ENCODE measurements around the gene GRIK2.

Gene GRIK2

DNA sequence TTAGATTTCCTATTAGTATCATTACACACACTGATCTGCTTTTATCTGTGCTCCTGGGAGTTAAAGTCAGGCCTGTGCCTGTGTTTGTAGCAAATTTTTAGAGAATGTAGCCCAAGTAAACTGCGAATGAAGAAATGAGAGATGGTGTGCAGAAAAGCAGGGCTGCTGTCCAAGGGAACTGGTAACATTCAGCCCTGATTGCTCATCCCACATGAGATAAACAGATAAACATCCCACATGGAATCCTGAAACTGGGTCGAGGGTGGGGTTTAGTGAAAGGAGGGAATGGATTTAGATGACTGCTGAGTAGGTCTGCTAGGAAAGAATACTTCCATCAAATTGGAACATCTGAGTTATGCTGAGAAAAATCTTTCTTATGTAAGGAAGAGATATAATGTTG is 69.1 kb downstream of the GRIK2 start:
- no peak for DNase-seq

DNA sequence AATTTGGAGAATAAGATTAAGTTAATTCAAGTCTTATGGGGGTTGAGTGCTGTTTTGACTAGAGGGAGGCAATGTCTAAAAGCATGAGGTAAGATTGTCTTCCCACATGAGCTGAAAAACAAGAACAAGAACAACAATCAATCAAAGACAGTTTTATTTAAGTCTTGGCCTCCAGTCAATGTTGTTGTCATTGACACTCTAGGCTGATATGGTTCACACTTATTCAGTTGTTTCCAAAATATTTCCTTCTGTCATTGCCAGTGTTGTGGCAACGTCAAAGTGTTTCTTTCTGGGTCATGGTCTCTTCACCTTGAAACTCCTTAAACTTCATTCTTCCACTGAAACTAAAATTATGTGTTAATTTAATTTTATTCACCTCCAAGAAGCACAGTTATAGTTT is 72.4 kb downstream of the GRIK2 start:
- DNase-seq: no peak

DNA sequence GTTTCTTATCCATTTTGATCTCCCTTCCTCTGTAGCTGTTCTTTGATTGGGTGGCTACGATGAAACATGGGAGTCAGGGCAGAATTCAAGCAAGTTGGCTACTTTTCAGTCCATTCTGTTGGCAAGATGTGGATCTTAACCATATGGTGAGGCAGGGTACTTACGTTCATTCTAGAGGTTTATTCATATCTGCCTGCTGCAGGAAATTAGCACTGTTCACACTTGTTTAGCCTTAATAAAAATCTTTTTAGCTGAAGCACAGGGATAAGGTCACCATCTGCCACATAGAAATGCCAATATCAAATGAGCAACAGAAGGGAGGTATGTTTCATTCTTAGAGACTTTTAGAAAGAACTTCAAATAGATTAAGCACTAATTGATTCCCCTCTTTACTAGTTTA is 83.9 kb downstream of the GRIK2 start:
- DNase-seq: no peak

DNA sequence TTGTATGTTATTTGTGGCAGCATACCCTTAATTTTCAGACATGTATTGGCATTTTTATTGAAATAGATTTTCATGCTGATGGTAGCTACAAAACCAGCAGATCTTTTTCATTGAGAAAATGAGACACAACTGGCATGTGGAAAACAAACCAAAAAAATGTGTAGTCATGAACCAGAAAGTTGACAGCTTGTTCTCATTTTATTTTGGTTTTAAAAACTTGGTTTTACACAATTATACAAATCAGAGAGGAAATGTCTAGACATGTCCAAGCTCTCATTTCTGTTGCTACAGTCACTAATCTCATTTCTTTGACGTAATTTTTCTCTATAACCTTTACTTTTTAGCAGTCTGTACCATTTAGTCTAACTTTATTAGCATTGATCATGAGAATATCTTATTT is 85.4 kb downstream of the GRIK2 start:
- DNase-seq: no peak

DNA sequence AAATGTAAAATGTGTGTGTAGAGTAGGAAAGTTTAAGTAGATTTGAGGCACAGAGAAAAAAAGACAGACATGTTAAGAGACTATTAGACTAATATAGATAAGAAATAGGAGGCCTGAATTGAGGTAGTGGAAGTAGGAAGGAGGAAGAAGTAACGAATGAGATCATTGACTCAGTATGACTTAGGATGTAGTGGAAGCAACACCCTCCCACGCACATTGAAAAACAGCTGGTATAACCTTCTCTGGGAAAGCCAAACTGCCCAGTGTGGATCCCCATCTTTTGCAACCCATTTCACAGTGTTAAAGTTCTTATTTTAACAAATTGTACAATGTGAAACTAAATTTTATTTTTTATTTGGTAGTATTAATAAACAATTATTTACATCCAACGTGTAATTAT is 89.1 kb downstream of the GRIK2 start:
- no peak for DNase-seq

DNA sequence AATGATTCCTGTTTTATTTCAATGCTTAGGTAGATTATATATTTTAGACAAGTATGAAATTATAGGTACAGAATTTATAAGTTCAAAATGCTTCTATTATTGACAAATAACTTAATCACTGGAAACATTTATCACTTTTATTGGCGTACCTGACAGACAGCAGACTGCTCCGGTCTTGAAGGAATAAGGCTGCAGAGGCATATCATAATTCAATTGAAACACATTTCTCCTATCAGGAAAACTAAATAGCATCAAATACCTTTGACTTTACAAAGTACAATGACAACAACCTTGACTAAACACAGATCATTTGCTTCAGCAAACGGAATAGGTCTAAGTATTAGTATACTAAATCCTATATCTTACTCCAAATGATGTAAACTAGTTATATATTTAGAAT is 91.3 kb downstream of the GRIK2 start:
- no peak for DNase-seq

DNA sequence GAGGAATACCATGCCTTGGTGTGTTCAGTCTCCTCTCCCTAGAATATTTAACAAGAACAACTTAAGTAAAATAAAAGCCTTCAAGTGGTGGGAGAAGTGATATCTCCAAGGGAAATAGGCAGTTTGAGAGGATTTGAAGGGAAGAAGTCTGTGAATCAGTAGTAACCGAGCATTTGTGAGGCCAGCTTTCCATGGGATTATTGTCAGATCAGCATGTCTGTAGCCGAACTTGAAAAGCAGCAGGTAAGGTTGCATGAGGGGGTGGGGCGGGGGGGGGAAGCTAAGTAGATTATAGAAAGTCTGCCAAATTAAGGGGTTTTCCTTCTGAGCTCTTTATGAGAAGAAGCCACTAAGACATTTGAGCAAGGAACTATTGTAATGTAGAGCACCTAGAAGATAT is 92.6 kb downstream of the GRIK2 start:
- DNase-seq: no peak

DNA sequence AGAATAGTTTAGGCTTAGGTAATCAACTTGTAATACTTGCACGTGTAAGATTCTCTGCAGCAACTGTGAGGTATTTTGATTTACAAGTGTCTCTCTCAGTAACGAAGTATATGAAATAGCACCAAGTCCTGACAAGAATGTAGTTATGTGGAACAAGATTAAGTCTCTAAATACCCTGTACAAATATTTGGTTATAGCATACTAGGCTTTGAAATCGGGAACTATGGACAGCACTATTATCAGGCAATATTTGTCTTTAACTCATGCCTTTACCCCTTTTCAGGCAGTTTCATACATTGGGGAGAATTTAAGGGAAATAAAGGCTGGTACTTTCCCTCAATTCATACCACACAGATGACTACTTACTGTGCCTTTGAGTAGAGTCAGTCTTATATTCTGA is 93.2 kb downstream of the GRIK2 start:
- DNase-seq: no peak

DNA sequence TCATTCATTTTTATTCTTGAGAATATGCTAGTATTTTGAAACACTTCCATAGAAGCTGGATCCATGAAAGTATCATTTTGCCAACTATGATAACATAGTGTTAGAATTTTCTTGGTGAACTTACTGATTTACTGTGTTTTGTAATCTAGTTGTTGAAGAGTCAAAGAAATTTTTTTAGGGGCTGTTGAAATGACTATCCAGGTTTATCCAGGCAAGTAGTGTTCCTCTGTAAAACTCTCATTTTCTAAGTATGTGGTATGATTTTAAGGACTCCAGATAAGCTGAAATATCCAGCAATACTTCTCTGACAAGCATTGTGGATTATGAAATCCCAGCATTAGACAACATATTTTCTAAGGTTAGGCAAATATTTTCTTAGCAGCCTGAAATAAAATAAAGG is 95.9 kb downstream of the GRIK2 start:
- DNase-seq: no peak

DNA sequence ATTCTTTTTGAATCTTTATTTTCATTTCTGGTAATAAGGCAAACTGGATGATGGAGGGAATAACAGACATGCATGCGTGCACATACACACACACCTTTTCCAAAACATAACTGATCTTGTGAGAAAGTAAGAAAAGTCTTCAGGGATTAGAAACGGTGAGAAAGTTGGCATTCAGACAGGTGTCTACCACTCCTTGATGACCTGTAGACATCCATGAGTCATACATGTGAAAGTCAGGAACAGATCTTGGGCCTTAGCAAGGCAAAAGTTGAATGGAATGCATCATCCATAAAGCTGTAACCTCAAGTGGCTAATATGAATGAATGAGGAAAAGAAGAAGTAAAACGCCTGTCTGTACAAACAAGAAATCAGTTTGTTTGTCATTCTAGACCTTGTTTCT is 97.3 kb downstream of the GRIK2 start:
- no peak for DNase-seq

DNA sequence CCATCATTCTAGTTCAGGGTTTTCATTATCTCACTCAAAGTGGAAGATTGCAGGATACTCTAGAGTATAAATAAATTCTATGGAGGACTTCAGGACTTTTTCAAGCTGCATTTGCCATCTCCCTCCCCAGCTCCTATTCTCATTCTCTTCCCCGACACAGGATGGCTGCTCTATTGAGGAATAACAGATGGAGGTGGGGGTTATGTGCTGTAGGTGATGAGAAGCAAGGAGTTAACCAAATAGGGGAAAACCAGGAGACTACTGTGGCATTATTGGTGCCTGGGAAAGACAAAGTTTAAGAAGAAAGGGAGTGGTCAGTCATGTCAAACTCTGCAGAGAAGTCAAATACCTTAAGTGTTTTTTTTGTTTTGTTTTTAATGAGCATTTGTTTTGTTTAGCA is 109.3 kb downstream of the GRIK2 start:
- no peak for DNase-seq

DNA sequence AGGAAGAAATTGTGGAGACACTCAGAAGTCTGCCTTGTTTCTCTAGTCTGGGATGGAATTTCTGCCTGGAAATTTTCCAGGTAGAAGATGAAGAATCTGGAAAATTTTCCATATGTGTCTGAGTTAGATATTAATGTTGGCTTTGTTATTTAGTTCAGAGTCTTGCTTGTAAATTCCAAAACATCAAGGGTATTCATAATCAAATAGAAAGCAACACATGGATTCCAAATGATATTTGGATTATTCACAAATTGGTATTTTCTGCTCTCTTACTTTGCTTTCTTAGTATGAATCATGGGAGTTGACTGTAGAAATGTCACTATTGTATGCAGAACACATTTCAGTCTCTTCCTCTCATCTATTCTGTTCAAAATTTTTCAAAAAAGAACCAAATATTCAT is 116.0 kb downstream of the GRIK2 start:
- DNase-seq: no peak

DNA sequence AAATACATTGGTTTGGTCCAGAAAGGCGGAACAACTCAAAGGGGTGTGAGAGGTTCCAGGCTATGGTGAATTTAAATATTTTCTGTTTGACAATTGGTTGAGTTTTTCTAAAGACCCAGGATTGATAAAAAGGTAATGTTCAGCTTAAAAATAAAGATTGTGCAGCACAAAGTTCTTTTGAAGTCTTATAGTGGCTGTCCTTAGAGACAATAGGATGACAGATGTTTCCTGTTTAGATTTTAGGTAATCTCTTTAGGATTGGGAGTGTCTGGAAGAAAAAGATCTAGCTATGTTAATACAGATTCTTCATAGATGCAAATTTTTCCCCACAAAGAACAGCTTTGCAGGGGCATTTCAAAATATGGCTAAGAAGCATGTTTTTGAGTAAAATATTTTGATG is 119.7 kb downstream of the GRIK2 start:
- no peak for DNase-seq

DNA sequence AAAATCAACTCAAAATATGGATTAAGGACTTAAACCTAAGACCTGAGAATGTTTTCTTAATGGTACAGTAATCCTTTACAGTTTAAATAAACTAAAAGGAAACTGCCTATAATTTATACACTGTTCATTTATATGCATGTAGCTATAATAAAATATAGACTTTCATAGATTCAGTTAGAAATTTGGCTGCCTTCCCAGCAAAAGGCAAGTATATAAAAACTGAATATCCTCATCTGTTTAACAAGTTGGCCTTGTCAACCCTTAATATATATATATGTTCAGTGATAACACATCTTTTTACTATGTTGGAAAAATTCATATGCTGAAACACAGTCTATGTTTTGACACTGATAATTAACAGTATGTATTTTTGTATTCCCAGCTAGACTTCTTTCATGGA is 123.1 kb downstream of the GRIK2 start:
- DNase-seq: no peak

DNA sequence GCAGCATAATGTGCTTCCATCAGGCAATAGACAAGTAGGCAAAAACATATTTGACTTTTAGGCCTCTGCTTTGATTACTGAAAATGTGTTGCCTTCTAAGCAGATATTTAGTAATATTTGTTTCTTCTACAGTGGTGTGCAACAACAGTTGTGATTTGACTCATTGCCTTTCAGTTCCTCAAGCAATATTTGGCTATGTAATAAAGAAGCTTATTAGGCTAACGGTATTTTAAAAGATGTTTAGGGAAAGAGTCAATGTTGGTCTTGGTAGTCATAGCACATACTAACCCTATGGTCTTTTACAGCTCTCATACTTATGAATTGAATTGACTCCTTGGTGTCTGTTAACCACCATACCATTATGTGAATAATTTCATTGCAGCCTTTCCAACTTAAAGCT is 124.1 kb downstream of the GRIK2 start:
- DNase-seq: no peak

DNA sequence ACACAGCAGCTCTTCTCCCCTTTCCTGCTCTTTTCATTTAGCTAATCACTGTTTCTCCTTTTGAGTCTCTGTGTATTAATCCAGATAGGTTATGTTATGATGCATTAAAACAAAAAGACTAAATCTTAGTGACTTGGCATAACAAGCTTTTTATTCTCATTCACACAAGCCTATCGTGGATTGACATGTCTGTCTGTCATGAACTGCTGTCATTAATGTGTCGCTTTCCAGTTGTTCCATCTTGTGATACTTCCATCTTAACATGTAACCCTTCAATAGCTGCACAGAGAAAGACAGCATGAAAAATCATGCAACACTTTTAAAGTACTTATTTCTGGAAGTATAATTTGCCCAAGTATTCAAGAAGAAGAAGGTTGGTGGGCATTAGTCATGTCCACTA is 128.7 kb downstream of the GRIK2 start:
- DNase-seq: no peak

DNA sequence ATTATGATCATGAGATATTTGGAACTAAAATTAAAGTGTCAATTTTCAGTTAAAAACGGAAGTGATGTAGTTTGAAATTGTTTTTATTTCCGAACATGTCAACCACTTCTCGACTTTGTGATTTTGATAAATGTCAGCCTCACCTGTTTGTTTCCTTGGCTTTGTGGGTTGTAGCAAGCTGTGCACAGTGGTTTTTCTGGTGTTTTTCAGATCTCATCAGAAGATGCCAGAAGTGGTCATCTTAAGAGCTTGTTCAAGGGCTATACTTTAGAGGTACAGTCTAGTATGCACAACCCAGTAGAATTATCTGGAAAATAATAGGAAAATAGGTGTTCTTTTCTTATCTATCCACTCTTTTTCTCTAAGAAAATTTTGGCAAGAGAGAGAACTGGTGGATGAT is 134.0 kb downstream of the GRIK2 start:
- DNase-seq: no peak

DNA sequence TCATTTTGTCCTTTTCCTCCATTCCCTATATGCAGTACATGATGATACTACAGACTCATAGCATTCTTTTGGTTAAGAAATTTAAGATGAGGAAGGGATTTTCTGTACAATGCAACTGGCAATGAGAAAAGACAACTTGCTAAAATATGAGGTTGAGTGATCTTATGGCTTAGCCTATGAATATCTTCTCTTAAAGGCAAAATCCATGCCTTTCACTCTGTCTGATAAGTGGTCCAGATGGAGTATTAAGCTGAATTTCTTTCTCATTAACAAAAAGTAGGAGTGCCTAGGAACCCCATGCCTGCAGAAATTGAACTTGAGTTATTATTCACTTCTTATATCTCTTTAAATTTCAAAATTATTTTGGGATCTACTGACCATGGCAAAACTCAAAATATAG is 135.3 kb downstream of the GRIK2 start:
- DNase-seq: no peak

DNA sequence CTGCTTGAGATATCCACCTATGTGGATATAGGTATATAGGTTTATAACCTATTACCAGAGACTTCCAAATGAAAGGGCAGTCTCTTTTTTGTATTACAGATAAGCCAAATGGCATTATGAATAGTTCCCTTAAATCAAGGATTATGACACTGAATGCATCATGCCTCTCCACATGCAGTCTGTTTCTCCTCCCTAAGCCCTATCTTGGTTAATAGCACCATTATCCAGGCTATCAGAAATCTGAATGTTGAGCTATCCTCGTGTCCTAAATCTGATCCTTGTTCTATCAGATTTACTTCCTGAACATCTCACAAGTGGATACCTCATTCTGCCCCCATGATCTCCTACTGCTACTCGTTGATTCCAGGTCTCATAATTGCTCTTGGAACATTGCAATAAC is 138.0 kb downstream of the GRIK2 start:
- no peak for DNase-seq

DNA sequence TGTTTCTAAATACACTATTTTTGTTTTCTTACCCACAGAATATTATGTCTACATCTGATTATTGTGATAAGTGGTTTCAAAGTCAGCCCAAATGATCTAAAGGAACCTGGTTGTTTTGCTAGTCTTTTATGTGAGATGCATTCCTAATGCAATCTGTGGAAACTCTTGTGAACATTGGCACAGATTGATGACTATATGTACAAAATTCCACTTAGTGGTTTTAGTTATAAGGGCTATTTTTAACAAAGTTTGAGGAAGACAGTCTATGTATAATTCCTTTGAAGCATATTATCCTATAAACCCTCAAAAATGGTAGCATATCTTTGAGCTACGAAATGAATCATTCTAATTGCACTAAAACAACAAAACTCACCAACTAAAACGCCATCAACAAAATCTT is 140.9 kb downstream of the GRIK2 start:
- no peak for DNase-seq

DNA sequence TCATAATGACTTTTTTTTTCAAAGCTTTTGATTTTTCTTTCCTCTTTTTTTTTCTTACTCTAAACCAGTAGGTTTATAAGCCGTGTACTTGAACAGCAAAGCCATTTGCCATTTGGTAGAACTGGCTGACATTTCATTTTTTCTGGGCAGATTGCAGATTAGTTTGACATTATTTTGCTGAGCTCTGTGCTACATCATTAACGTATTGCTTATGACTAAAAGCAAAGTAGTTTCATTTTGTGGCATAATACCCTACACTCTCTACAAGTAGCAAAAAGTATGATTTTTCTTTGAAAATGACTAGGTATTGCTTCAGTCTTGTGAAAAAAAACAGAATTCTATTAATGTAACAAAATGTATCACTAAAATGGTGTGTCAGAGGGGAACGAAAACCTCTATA is 141.3 kb downstream of the GRIK2 start:
- DNase-seq: no peak

DNA sequence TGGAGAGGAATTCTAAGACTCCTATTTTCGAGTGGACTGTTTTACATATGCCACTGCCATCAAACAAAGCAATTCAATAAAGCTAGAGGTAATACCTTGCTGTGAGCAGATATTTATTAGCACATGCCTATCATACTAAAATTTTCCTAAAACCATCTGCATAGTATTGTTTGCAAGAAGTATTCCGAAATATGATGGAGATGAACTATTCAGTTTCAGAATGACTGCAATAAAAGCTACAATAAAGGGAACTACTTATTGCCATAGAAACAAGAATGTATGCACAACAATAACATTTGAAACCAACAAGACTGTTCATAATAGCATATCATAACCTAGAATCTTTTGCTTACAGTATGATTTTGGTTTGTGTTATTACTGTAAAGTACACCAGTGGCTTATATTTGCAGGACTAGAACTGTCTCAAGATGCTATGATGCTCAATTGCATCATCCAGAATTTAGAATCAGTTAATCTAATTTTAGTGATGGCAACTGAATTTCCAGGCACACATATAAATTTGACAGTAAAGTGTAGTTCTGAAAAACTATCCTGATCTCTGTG is 144.3 kb downstream of the GRIK2 start:
- no peak for DNase-seq

DNA sequence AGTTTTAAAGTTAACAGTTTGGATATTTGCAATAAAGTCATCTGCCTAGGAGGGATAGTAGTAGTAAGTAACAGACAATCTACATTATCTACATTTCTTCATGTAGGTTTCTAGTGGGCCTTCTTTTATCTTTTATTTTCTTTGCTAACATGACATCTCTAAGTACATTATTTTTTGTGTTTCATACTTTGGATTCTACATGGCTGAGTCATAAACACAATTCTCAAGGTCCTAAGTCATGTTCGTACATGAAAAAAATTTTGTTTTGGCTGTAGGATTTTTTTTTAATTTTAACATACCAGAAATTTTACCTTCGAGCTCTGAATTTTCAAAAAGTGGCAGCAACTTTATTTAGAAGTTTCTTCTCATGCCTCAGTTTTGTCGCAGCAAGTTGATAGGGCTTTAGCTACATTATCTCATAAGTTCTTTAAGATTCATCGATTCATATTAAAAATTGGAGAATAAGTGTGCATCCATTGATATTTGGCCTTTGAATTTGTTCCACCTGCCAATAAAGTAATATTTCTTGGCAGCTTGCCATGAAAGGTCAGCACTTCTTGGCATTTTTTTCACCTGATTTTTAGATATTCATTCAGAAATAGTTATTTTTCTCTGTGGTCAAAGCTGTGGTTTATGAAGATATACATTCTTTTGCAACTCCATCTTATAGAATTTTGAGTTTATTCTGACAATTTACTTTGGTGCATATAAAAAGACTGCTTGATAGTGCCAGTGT is 146.2 kb downstream of the GRIK2 start:
- DNase-seq: no peak

DNA sequence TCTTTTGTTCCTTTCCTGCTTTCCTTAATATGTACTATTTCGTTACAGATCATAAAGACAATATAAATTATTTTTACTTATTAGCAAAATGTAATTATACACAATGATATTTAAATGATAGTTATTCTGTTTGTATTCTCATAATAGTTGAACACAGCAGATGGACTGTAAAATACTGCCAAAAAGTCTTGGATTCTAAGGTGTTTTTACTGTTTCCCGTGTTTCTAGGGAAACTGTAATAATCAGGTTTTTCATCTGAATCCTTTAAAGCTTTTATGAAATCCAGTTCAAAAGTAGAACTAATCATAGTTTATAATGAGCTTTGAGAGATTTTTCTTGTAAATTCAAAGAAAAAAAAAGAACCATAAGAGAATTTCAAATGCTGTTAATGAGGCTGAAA is 148.4 kb downstream of the GRIK2 start:
- DNase-seq: no peak

DNA sequence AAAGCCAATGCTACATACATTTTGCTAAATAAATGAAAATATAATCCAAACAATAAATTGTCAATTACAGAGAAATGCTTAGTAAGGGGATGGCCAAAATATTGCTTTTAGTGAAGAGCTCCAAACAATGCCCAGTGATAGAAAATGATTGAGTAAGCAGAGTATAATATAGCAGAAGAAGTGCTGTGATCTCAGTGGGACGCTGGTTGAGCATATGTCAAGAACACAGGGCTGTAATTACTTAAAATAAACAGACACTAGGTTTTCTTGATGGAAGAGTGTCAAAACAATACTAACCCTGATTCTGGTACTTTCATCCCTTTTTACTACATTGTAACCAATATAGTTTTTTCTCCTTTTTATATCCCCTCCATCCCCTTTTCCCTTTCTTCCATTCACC is 150.3 kb downstream of the GRIK2 start:
- DNase-seq: no peak

All from stimulated activated CD4-positive, alpha-beta T cell treated with anti-CD3 and anti-CD28 coated beads, Interleukin-2, amount 100 ng/mL, for 24 hours (primary cell).